HTR-8/SVneo (cell line): ENCODE measurements around the gene ACKR3.

Source experiments
- DNase-seq: peaks from one replicate; pipeline ENCODE4 v3.0.0; 2011; ENCODE audit warnings: low spot score, mixed read lengths; ENCODE audit not compliant: insufficient read length
- FAIRE-seq: peaks from 2 replicates; lab custom pipeline; 2011; peaks lifted over from hg19 to GRCh38; lab: Jason Lieb, UNC

ACKR3 gene

GRCh38 chr2:236566596-236566995, 3.0 kb upstream of the ACKR3 start:
- no peak for DNase-seq
- FAIRE-seq, result no peak

GRCh38 chr2:236568068-236568921, 1.3 kb upstream of the ACKR3 start:
- FAIRE-seq (no peak), DNase-seq (no peak)

GRCh38 chr2:236568922-236569572, 578 bp upstream of the ACKR3 start:
- FAIRE-seq (no peak), DNase-seq (no peak)

GRCh38 chr2:236570081-236570868, 650 bp downstream of the ACKR3 start:
- no peak for DNase-seq
- FAIRE-seq, result no peak

GRCh38 chr2:236571145-236571544, 1.5 kb downstream of the ACKR3 start:
- no peak for DNase-seq
- no peak for FAIRE-seq

- DNase-seq (no peak), FAIRE-seq (no peak)
Observed at GRCh38 chr2:236572482-236572881, 2.9 kb downstream of the ACKR3 start.

GRCh38 chr2:236573066-236573929, 3.7 kb downstream of the ACKR3 start:
- DNase-seq, result no peak
- no peak for FAIRE-seq

GRCh38 chr2:236574000-236574399, 4.4 kb downstream of the ACKR3 start:
- no peak for DNase-seq
- no peak for FAIRE-seq

- FAIRE-seq (no peak), DNase-seq (no peak)
Observed at GRCh38 chr2:236574424-236575145, 5.0 kb downstream of the ACKR3 start.

GRCh38 chr2:236575510-236575909, 5.9 kb downstream of the ACKR3 start:
- DNase-seq (no peak), FAIRE-seq (no peak)

GRCh38 chr2:236576087-236576486, 6.5 kb downstream of the ACKR3 start:
- no peak for FAIRE-seq

GRCh38 chr2:236576953-236577352, 7.3 kb downstream of the ACKR3 start:
- DNase-seq, result no peak
- FAIRE-seq, result no peak

More at GRCh38 chr2:236576087-236576486, 6.5 kb downstream of the ACKR3 start:
- DNase-seq, result no peak

- DNase-seq (no peak), FAIRE-seq (no peak)
Observed at GRCh38 chr2:236577481-236578410, 8.1 kb downstream of the ACKR3 start.

GRCh38 chr2:236578411-236578846, 8.8 kb downstream of the ACKR3 start:
- no peak for DNase-seq
- no peak for FAIRE-seq

GRCh38 chr2:236579048-236579745, 9.6 kb downstream of the ACKR3 start:
- no peak for FAIRE-seq
- DNase-seq, result no peak

- DNase-seq (no peak), FAIRE-seq (no peak)
Observed at GRCh38 chr2:236579746-236580315, 10.2 kb downstream of the ACKR3 start.

GRCh38 chr2:236580746-236581355, 11.2 kb downstream of the ACKR3 start:
- FAIRE-seq, result no peak
- no peak for DNase-seq
